Ovary (tissue), 3 donors: ENCODE measurements around the gene RALGPS2.

Source experiments
- CTCF ChIP-seq, 3 donors: fragments of 450-650 bp in 2 of 3; fragments of 200-600 bp in 1 of 3; IDR thresholded peaks; one replicate each; pipeline versions ENCODE4 v1.5.1 to v1.8.0; 2016 to 2022; ENCODE audit warnings: antibody characterized with exemption in 3 of 3, mild to moderate bottlenecking in 1 of 3
- EP300 ChIP-seq: sonication (generic); formaldehyde crosslinking; IDR thresholded peaks from one replicate; pipeline ENCODE4 v1.6.1; 2017; ENCODE audit warnings: antibody characterized with exemption
- POLR2A ChIP-seq: fragments of 450-650 bp; IDR thresholded peaks from one replicate; pipeline ENCODE4 v1.6.1; 2017; ENCODE audit warnings: antibody characterized with exemption, mild to moderate bottlenecking, moderate library complexity
- donor health status: DM: no; HTN: no; CAD: no.

- TF ChIP-seq CTCF (IDR thresholded peaks at IDR 0.05) (no peak), POLR2A (no peak), EP300 (no peak)
Measured at GRCh38 chr1:178796013-178796412, 71.0 kb downstream of the RALGPS2 start.
